ENCODE measurements around the gene OR8B12.
"Not testable (repeated sequence)": the region's sequence is repeated elsewhere in the genome, so short reads cannot be mapped to it uniquely, and the experiment has no call there.

OR8B12 gene

GRCh38 chr11:124517314-124517713, 26.1 kb downstream of the OR8B12 start:
- TF ChIP-seq CTCF (IDR thresholded peaks at IDR 0.05; ENCODE audit: borderline replicate concordance, control extremely low read depth, extremely low read depth, insufficient read depth, missing control alignments): no peak
- in situ Hi-C loops (cut with MboI; ENCODE audit: low sequenced_read_pairs, unreplicated experiment): no loop called here
- no peak for DNase-seq (ENCODE audit: low spot score)

DNA sequence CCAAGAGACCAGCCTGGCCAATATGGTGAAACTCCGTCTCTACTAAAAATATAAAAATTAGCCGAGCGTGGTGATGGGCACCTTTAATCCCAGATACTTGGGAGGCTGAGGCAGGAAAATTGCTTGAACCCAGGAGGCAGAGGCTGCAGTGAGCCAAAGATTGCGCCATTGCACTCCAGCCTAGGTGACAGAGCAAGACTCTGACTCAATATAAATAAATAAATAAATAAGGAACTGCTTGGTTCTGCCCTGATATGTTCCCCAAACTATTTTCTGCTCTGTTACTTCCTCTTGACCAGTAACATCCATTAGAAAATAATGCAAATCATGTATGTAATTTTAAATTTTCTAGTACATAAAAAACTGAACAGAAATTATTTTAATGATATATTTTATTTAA, 28.8 kb downstream of the OR8B12 start:
- in situ Hi-C loops (cut with MboI; ENCODE audit: low sequenced_read_pairs, unreplicated experiment); DNase-seq (ENCODE audit: low spot score): not testable (repeated sequence)

DNA sequence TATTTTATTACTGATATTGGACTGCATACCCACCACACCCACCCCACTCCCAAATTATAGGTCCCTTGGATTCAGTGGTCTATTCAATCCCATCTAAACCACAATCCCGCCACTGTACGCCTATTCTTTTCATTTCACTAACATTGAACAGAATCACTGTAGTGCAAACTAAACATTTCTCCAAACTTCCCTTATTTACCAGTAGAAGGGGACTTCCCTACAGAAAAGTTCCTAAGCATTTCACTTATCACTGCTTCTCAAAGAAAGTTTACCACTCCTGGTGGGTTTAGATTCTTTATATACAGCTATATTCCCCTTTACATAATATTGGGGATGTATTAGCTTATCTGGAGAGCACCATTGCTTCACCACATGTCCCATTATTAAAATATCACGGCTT, 29.3 kb downstream of the OR8B12 start:
- in situ Hi-C loops (cut with MboI; ENCODE audit: low sequenced_read_pairs, unreplicated experiment): no loop called here
- TF ChIP-seq CTCF (IDR thresholded peaks at IDR 0.05; ENCODE audit: borderline replicate concordance, control extremely low read depth, extremely low read depth, insufficient read depth, missing control alignments): no peak
- no peak for DNase-seq (ENCODE audit: low spot score)

GRCh38 chr11:124511745-124512144, 31.7 kb downstream of the OR8B12 start:
- no peak for TF ChIP-seq CTCF (IDR thresholded peaks at IDR 0.05; ENCODE audit: borderline replicate concordance, control extremely low read depth, extremely low read depth, insufficient read depth, missing control alignments)
- in situ Hi-C loops (cut with MboI; ENCODE audit: low sequenced_read_pairs, unreplicated experiment): no loop called here

GRCh38 chr11:124510279-124510678, 33.2 kb downstream of the OR8B12 start:
- no peak for DNase-seq (ENCODE audit: low spot score)
- no peak for TF ChIP-seq CTCF (IDR thresholded peaks at IDR 0.05; ENCODE audit: borderline replicate concordance, control extremely low read depth, extremely low read depth, insufficient read depth, missing control alignments)
- in situ Hi-C loops (cut with MboI; ENCODE audit: low sequenced_read_pairs, unreplicated experiment): no loop called here

More at GRCh38 chr11:124511745-124512144, 31.7 kb downstream of the OR8B12 start:
- no peak for DNase-seq (ENCODE audit: low spot score)

DNA sequence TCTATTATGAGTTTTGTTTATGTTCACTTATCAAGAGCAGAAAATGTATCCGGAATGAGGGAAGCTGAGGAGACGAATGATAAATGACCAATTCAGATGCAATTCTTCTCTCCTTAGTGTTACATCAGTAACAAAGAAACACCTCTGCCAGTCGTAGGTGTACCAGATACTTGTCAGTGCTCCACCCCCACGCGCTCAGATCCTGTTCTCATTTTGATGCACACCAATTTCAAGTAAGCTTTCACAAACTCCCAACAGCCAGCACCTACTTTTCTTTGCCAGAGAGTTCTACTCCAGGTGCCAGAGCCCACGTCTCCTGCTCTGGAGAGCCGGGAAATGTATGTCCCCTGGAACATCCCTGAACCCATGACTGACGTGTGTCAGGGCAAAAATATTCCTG, 43.7 kb downstream of the OR8B12 start:
- TF ChIP-seq CTCF (IDR thresholded peaks at IDR 0.05; ENCODE audit: borderline replicate concordance, control extremely low read depth, extremely low read depth, insufficient read depth, missing control alignments): no peak
- in situ Hi-C loops (cut with MboI; ENCODE audit: low sequenced_read_pairs, unreplicated experiment): no loop called here
- no peak for DNase-seq (ENCODE audit: low spot score)

GRCh38 chr11:124493016-124493655, 50.3 kb downstream of the OR8B12 start:
- in situ Hi-C loops (cut with MboI; ENCODE audit: low sequenced_read_pairs, unreplicated experiment): no loop called here
- no peak for DNase-seq (ENCODE audit: low spot score)
- no peak for TF ChIP-seq CTCF (IDR thresholded peaks at IDR 0.05; ENCODE audit: borderline replicate concordance, control extremely low read depth, extremely low read depth, insufficient read depth, missing control alignments)
